Heart left ventricle (tissue), 13 donors: Measurements from ENCODE around the gene SPC24.

Experiments used
- POLR2A ChIP-seq, 2 donors: fragments of 450-650 bp; IDR thresholded peaks; one replicate each; pipeline ENCODE4 v1.6.1; 2017; ENCODE audit warnings: antibody characterized with exemption in 2 of 2, mild to moderate bottlenecking in 2 of 2, moderate library complexity in 2 of 2
- TF ChIP-seq, protein P1 (sequence below), 12 donors: fragments of 200-600 bp; sonication (generic) in 4 of 12; IDR thresholded peaks; one replicate each; pipeline versions ENCODE4 v1.5.0 to v1.8.0; 2018 to 2022; ENCODE audit warnings: antibody characterized with exemption in 12 of 12, mild to moderate bottlenecking in 5 of 12
- donor health status: ischemic (EF 13 %, LVEDD 7.1; RV severe dilation, severe dysfunction).
- donor health status: DM: no; HTN: yes; CAD: no.
- donor health status: DM: no; HTN: no; CAD: no.
- donor health status: ischemic (EF 25% LVEDD 6.9; RV normal size, moderate dysfunction).
- donor health status: ischemic (EF 25% LVEDD 5.7; RV mildly dilated, moderate dysfunction).
- donor health status: ischemic (EF 35%, LVEDD 5.7; RV mildly dilated, moderate dysfunction).
- donor health status: nonischemic (EF 11% LVEDD 7.7; RV severe dilation, severe dysfunction).
- donor health status: DM: yes; HTN: yes; CAD: no.
- donor health status: PGD.
- donor health status: ischemic (EF 29% LVEDD 5.4; RV normal size, mild dysfunction).
- donor health status: nonischemic (EF 23%, LVEDD 6.1; RV moderate dilation, normal function).

DNA sequence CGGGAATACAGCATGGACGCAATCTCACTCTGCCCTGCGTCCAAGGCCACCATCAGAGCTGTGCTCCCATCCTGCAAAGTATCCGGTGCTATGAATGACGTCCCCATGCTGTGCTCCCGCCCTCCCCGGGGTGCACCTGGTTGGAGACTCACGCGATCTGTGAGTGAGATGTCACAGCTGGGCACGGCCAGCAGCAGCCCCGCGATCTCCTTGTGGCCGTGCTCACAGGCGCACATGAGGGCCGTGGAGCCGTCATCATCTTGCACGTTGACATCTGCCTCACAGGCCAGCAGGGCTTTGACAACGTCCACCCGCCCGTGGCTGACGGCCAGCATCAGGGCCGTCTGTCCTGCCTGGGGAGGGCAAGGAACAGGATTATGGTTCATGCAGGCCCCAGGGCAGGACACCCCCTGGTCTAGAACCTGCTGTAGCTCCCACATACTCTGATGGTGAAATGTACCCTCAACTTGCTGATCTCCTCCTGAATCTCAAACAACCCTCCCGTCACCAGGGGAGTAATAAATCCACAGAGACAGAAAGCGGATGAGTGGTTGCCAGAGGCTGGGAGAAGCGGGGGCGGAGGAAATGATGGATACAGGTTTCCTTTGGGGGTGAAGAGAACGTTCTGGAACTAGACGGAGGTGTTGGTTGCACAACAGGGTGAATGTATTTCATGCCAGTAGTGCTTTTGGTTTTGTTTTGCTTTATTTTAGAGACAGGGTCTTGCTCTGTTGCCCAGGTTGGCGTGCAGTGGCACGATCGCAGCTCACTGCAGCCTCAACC lies 14.5 kb upstream of the SPC24 start:
- no peak for TF ChIP-seq POLR2A (IDR thresholded peaks at IDR 0.05)
- TF ChIP-seq, protein P1, sequence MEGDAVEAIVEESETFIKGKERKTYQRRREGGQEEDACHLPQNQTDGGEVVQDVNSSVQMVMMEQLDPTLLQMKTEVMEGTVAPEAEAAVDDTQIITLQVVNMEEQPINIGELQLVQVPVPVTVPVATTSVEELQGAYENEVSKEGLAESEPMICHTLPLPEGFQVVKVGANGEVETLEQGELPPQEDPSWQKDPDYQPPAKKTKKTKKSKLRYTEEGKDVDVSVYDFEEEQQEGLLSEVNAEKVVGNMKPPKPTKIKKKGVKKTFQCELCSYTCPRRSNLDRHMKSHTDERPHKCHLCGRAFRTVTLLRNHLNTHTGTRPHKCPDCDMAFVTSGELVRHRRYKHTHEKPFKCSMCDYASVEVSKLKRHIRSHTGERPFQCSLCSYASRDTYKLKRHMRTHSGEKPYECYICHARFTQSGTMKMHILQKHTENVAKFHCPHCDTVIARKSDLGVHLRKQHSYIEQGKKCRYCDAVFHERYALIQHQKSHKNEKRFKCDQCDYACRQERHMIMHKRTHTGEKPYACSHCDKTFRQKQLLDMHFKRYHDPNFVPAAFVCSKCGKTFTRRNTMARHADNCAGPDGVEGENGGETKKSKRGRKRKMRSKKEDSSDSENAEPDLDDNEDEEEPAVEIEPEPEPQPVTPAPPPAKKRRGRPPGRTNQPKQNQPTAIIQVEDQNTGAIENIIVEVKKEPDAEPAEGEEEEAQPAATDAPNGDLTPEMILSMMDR (IDR thresholded peaks at IDR 0.05): no peak
